ENCODE data around the gene PFN3.
"Not testable (repeated sequence)": the region's sequence is repeated elsewhere in the genome, so short reads cannot be mapped to it uniquely, and the experiment has no call there.

Gene PFN3

GRCh38 chr5:177362610-177363507 lies 37.6 kb downstream of the PFN3 start:
- Histone ChIP-seq H3K9me3 (ENCODE audit: control insufficient read depth in 2 of 2, low read length in 2 of 2) (no peaks in the 10 kb centered on the region), H3K27ac (ENCODE audit: low read length) (no peak overlapping the region), H3K27me3 (ENCODE audit: control insufficient read depth in 1 of 2, insufficient read depth in 2 of 2, low read length in 2 of 2) (no peaks in the 10 kb centered on the region), H3K9ac (ENCODE audit: low read length in 2 of 2) (peak overlapping the region; percentile 10 to 21), H3K4me3 (ENCODE audit: low read length in 2 of 2) (peak overlapping the region; percentile 0 to 70), H3K4me1 (ENCODE audit: control insufficient read depth, insufficient read depth, low read length) (peaks cover 32% of the 10 kb centered on the region), H3K36me3 (ENCODE audit: control insufficient read depth in 2 of 2, insufficient read depth in 2 of 2, low read length in 2 of 2) (no peaks in the 10 kb centered on the region)

- H3K36me3 ChIP-seq (ENCODE audit: control insufficient read depth in 2 of 2, insufficient read depth in 2 of 2, low read length in 2 of 2): no peaks in the 10 kb centered on the region
- H3K27me3 ChIP-seq (ENCODE audit: control insufficient read depth in 1 of 2, insufficient read depth in 2 of 2, low read length in 2 of 2): no peaks in the 10 kb centered on the region
- H3K9ac ChIP-seq (ENCODE audit: low read length in 2 of 2): no peak overlapping the region
- peaks cover 26% of the 10 kb centered on the region for H3K4me1 ChIP-seq (ENCODE audit: control insufficient read depth, insufficient read depth, low read length)
- no peak overlapping the region for H3K27ac ChIP-seq (ENCODE audit: low read length)
- H3K4me3 ChIP-seq (ENCODE audit: low read length in 2 of 2): no peak overlapping the region
- H3K9me3 ChIP-seq (ENCODE audit: control insufficient read depth in 2 of 2, low read length in 2 of 2): no peaks in the 10 kb centered on the region
These were observed 38.2 kb downstream of the PFN3 start for GRCh38 chr5:177362292-177362609.

DNA sequence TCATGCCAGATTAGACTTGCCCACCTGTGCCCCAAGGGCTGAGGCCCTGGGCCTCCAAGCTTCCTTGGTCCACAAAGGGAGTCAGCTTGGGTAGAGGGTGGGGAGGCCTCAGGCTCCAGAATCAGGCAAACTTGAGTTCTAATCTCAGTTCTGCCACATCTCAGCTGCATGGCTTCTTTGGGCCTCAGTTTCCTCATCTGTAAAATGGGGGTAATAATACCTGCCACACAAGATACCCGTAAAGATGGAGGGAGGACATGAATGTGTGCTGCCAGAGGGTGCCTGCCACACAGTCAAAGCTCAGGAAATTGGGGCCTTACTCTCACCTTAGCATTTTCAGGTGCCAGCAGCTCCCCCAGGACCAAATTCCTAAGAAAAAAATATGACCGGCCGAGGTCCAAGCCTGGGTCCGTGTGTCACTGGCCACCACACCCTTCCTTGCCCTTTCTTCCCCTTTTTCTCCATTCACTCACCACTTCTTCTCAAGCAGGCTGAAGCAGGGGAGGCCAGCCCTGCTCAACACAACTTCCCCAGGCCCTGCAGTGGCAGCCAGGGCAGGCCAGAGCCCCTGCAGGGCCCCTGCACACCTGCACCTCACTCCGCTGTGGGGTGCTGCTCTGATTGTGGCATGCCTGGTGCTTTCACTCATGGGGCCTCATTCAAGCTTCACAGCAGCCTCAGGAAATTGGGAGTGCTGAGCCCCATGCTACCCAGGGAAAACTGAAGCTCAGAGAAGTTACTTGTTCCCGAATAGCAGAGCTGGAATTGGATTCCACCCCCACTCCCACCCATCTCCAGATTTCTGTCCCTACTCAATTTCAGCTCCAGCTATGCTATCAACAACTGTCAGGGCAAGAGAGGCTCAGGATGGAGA lies 38.8 kb downstream of the PFN3 start:
- no peaks in the 10 kb centered on the region for H3K27me3 ChIP-seq (ENCODE audit: control insufficient read depth in 1 of 2, insufficient read depth in 2 of 2, low read length in 2 of 2)
- no peak overlapping the region for H3K9ac ChIP-seq (ENCODE audit: low read length in 2 of 2)
- H3K4me1 ChIP-seq (ENCODE audit: control insufficient read depth, insufficient read depth, low read length): peaks cover 21% of the 10 kb centered on the region
- no peaks in the 10 kb centered on the region for H3K36me3 ChIP-seq (ENCODE audit: control insufficient read depth in 2 of 2, insufficient read depth in 2 of 2, low read length in 2 of 2)
- H3K9me3 ChIP-seq (ENCODE audit: control insufficient read depth in 2 of 2, low read length in 2 of 2): no peaks in the 10 kb centered on the region
- H3K27ac ChIP-seq (ENCODE audit: low read length): no peak overlapping the region
- no peak overlapping the region for H3K4me3 ChIP-seq (ENCODE audit: low read length in 2 of 2)

- peaks cover 12% of the 10 kb centered on the region for H3K4me1 ChIP-seq (ENCODE audit: control insufficient read depth, insufficient read depth, low read length)
- H3K27ac ChIP-seq (ENCODE audit: low read length): not testable (repeated sequence)
These were observed 39.7 kb downstream of the PFN3 start for GRCh38 chr5:177360740-177361139.

DNA sequence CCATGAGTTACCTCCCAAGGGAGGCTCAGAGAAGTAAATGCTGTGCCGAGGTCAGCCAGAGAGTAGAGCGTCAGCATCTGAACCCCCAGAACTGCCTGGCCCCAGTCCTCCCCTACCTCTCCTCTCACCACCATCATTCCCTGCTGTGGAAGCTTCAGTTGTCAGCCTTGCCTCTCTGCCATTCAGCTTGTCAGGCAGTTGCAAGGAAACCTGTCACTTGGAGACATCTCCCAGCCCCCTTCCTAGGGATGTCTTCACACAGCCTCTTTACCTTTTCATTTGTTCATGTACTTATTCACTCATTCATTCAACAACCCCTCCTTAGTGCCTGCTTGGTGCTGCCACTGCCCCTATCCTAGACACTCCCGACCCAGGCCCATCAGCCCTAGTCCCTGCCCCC lies 40.6 kb downstream of the PFN3 start:
- Histone ChIP-seq H3K9me3 (ENCODE audit: control insufficient read depth in 2 of 2, low read length in 2 of 2) (peaks cover 0 to 3% of the 10 kb centered on the region in 2 donors), H3K9ac (ENCODE audit: low read length in 2 of 2) (no peak overlapping the region), H3K4me3 (ENCODE audit: low read length in 2 of 2) (no peak overlapping the region), H3K4me1 (ENCODE audit: control insufficient read depth, insufficient read depth, low read length) (peaks cover 11% of the 10 kb centered on the region), H3K27ac (ENCODE audit: low read length) (no peak overlapping the region), H3K36me3 (ENCODE audit: control insufficient read depth in 2 of 2, insufficient read depth in 2 of 2, low read length in 2 of 2) (no peaks in the 10 kb centered on the region), H3K27me3 (ENCODE audit: control insufficient read depth in 1 of 2, insufficient read depth in 2 of 2, low read length in 2 of 2) (no peaks in the 10 kb centered on the region)

More at GRCh38 chr5:177360740-177361139, 39.7 kb downstream of the PFN3 start:
- not testable (repeated sequence) for H3K9me3 ChIP-seq (ENCODE audit: control insufficient read depth in 2 of 2, low read length in 2 of 2); H3K4me3 ChIP-seq (ENCODE audit: low read length in 2 of 2); H3K27me3 ChIP-seq (ENCODE audit: control insufficient read depth in 1 of 2, insufficient read depth in 2 of 2, low read length in 2 of 2); H3K36me3 ChIP-seq (ENCODE audit: control insufficient read depth in 2 of 2, insufficient read depth in 2 of 2, low read length in 2 of 2); H3K9ac ChIP-seq (ENCODE audit: low read length in 2 of 2)

DNA sequence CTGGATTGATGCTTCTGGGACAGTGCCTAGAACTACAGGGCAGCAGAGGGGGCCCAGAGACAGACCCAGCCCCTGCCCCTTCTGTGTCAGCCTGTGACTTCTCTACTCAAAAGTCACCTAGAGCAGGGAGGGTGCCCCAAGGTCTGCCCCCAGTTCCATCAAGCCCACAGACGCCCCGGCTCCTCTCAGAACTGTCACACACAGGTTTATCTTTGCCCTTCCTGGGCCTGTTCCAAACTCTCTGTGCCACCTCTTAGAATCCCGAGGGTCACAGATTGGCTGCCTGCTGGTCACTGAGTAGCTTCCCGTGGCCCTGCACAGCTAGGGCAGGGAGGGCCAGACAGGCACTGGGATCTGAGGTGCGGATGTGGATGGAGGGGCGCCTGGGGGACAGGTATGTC lies 41.0 kb downstream of the PFN3 start:
- Histone ChIP-seq H3K4me1 (ENCODE audit: control insufficient read depth, insufficient read depth, low read length) (peaks cover 11% of the 10 kb centered on the region), H3K27me3 (ENCODE audit: control insufficient read depth in 1 of 2, insufficient read depth in 2 of 2, low read length in 2 of 2) (no peaks in the 10 kb centered on the region), H3K4me3 (ENCODE audit: low read length in 2 of 2) (no peak overlapping the region), H3K9ac (ENCODE audit: low read length in 2 of 2) (no peak overlapping the region), H3K9me3 (ENCODE audit: control insufficient read depth in 2 of 2, low read length in 2 of 2) (peaks cover 0 to 3% of the 10 kb centered on the region in 2 donors), H3K27ac (ENCODE audit: low read length) (no peak overlapping the region), H3K36me3 (ENCODE audit: control insufficient read depth in 2 of 2, insufficient read depth in 2 of 2, low read length in 2 of 2) (no peaks in the 10 kb centered on the region)

DNA sequence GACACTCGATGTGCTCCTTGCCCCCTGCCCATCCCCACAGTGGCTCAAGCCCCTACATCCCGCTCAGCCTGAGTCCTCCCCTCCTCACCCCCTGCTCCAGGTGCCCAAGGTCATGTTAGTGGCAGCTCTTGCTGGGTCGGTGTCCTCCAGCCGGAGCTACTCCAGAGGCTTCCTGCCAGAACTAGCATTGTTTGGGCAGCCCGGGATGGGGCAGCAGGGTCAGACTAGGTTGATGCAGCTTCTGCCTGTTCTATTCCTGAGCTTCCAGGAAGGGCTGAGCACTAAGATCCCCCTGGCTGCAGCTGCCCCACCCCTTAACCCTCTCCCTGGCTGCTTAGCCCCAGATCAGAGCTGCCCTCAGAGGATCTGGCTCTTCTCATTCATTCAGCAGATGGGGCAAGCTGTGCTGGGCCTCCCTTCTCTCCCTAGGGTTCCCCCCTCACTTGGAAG lies 42.1 kb downstream of the PFN3 start:
- peak overlapping the region in 1 of 2 donors; percentile 40 for H3K4me3 ChIP-seq (ENCODE audit: low read length in 2 of 2)
- no peaks in the 10 kb centered on the region for H3K36me3 ChIP-seq (ENCODE audit: control insufficient read depth in 2 of 2, insufficient read depth in 2 of 2, low read length in 2 of 2)
- no peak overlapping the region for H3K27ac ChIP-seq (ENCODE audit: low read length)
- peaks cover 6% of the 10 kb centered on the region for H3K4me1 ChIP-seq (ENCODE audit: control insufficient read depth, insufficient read depth, low read length)
- no peaks in the 10 kb centered on the region for H3K27me3 ChIP-seq (ENCODE audit: control insufficient read depth in 1 of 2, insufficient read depth in 2 of 2, low read length in 2 of 2)
- H3K9me3 ChIP-seq (ENCODE audit: control insufficient read depth in 2 of 2, low read length in 2 of 2): peaks cover 0 to 3% of the 10 kb centered on the region in 2 donors
- H3K9ac ChIP-seq (ENCODE audit: low read length in 2 of 2): no peak overlapping the region

DNA sequence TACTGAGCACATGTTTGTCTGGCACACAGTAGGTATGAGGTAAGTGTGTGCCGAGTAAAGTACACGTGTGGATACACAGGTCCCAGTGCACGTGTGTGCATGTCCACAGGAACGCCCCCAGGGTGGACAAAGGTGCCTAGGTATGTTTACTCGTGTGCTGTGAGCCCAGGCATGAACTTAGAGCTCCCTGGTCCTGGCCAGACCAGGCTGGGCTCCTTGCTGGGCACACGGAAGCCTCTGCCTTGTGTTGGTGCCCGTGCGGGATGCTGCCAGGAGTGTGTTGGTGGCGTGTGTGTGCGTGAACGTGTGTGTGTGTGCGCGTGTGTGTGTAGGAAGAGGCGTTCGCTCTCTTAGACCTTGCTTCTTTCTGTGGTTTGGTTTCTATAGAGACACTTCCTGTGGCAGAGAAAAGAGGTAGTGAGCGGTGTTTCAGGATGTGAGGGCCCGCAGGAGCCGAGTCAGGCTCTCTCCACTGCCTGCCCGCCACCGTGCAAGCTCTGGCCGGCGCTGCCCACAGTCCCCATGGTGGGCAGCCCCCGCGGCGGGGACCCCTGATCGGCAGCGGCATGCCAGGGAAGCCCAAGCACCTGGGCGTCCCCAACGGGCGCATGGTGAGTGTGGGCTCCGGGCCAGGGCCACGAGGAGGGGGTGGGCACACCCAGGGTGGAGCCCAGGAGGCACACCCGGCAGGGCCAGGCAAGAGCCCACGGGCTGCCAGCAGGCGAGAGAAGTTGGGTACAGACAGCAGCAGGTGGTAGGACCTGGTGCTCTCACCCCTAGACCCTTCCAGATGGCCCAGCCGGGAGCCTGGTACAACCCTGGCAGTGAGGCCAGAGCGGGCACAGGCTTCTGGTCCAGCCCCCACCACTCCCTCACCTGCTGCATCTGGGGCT lies 42.8 kb downstream of the PFN3 start, which contains the start of gene RGS14:
Gene RGS14, plus strand, starts transcription at position 466 of the 893 bp plus-strand sequence. Its CDS starts 101 bp downstream, at position 567.
- Histone ChIP-seq H3K27ac (ENCODE audit: low read length) (no peak within 1 kb of the TSS), H3K36me3 (ENCODE audit: control insufficient read depth in 2 of 2, insufficient read depth in 2 of 2, low read length in 2 of 2) (no peaks in the 10 kb centered on the region), H3K27me3 (ENCODE audit: control insufficient read depth in 1 of 2, insufficient read depth in 2 of 2, low read length in 2 of 2) (no peaks in the 10 kb centered on the region), H3K9ac (ENCODE audit: low read length in 2 of 2) (no peak within 1 kb of the TSS), H3K4me1 (ENCODE audit: control insufficient read depth, insufficient read depth, low read length) (peaks cover under 1% of the 10 kb centered on the region), H3K4me3 (ENCODE audit: low read length in 2 of 2) (peak within 1 kb of the TSS in 1 of 2 donors; percentile 40), H3K9me3 (ENCODE audit: control insufficient read depth in 2 of 2, low read length in 2 of 2) (peaks cover 0 to 3% of the 10 kb centered on the region in 2 donors)

GRCh38 chr5:177357146-177357458 lies 43.4 kb downstream of the PFN3 start:
- H3K36me3 ChIP-seq (ENCODE audit: control insufficient read depth in 2 of 2, insufficient read depth in 2 of 2, low read length in 2 of 2): no peaks in the 10 kb centered on the region
- no peak overlapping the region for H3K4me3 ChIP-seq (ENCODE audit: low read length in 2 of 2)
- H3K9ac ChIP-seq (ENCODE audit: low read length in 2 of 2): no peak overlapping the region
- H3K4me1 ChIP-seq (ENCODE audit: control insufficient read depth, insufficient read depth, low read length): peaks cover 1% of the 10 kb centered on the region
- H3K27me3 ChIP-seq (ENCODE audit: control insufficient read depth in 1 of 2, insufficient read depth in 2 of 2, low read length in 2 of 2): no peaks in the 10 kb centered on the region
- peaks cover 0 to 3% of the 10 kb centered on the region in 2 donors for H3K9me3 ChIP-seq (ENCODE audit: control insufficient read depth in 2 of 2, low read length in 2 of 2)
- H3K27ac ChIP-seq (ENCODE audit: low read length): no peak overlapping the region

DNA sequence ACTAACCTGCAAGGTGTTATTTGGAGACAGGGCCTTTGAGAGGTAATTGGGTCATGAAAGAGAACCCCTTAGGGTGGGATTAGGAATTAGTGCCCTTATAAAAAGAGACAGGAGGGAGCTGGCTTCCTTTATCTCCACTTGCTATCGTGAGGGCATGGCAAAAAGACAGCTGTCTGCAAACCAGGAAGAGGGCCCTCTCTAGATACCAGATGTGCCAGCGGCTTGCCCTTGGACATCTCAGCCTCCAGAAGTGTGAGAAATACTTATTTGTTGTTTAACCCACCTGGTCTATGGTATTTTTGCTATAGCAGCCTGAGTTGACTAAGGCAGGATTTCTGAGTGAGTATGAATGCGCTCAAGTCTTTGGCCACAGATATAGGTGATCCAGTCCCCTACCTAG lies 43.7 kb downstream of the PFN3 start:
- Histone ChIP-seq H3K9me3 (ENCODE audit: control insufficient read depth in 2 of 2, low read length in 2 of 2) (peaks cover 0 to 3% of the 10 kb centered on the region in 2 donors), H3K4me1 (ENCODE audit: control insufficient read depth, insufficient read depth, low read length) (peaks cover 3% of the 10 kb centered on the region), H3K27ac (ENCODE audit: low read length) (no peak overlapping the region), H3K27me3 (ENCODE audit: control insufficient read depth in 1 of 2, insufficient read depth in 2 of 2, low read length in 2 of 2) (no peaks in the 10 kb centered on the region), H3K36me3 (ENCODE audit: control insufficient read depth in 2 of 2, insufficient read depth in 2 of 2, low read length in 2 of 2) (no peaks in the 10 kb centered on the region), H3K9ac (ENCODE audit: low read length in 2 of 2) (no peak overlapping the region), H3K4me3 (ENCODE audit: low read length in 2 of 2) (no peak overlapping the region)
